ENCODE data around the gene CENPS. TPM values are rescaled to one million over a fixed set of nuclear protein-coding genes. Genes with fewer than 3 reads are reported as not detected.

CENPS gene
- total RNA-seq, result 10 to 100 TPM; 13.2 to 26.6 TPM

GRCh38 chr1:10430216-10431069, at the start of gene CENPS:
CENPS (plus strand) TSS chr1:10430433; CDS start chr1:10430518, 85 bp downstream.
- H3K4me3 ChIP-seq, result peak within 1 kb of the TSS; percentile 72
- intact Hi-C loops (cut with DNase I), result loop anchor here (2.0 to 5.0 kb wide), 2 partner anchors 47 to 64 kb away; no protein-coding TSS in a partner anchor
- TF ChIP-seq CTCF (IDR thresholded peaks at IDR 0.05), result peak; percentile 95
- no peaks in the 10 kb centered on the region for H3K36me3 ChIP-seq
- peak within 1 kb of the TSS; percentile 85 for H3K9ac ChIP-seq (ENCODE audit: low read depth in 2 of 2, low read length in 2 of 2)
- DNase-seq, result peak; percentile 92
- no peaks in the 10 kb centered on the region for H3K27me3 ChIP-seq
- H3K9me3 ChIP-seq, result no peaks in the 10 kb centered on the region
- H3K4me1 ChIP-seq, result peaks cover 4% of the 10 kb centered on the region
- H3K27ac ChIP-seq, result peak within 1 kb of the TSS; percentile 21

- H3K27me3 ChIP-seq, result no peaks in the 10 kb centered on the region
- no peaks in the 10 kb centered on the region for H3K4me1 ChIP-seq
- H3K4me3 ChIP-seq, result no peak overlapping the region
- no peak overlapping the region for H3K9ac ChIP-seq (ENCODE audit: low read depth in 2 of 2, low read length in 2 of 2)
- H3K36me3 ChIP-seq, result no peaks in the 10 kb centered on the region
- no peak for DNase-seq
- H3K27ac ChIP-seq, result no peak overlapping the region
- no peaks in the 10 kb centered on the region for H3K9me3 ChIP-seq
- TF ChIP-seq CTCF (IDR thresholded peaks at IDR 0.05), result no peak
- intact Hi-C loops (cut with DNase I), result no loop called here
Observed at GRCh38 chr1:10380594-10381275, 49.5 kb upstream of the CENPS start.

- Histone ChIP-seq H3K9me3 (no peaks in the 10 kb centered on the region), H3K27me3 (no peaks in the 10 kb centered on the region), H3K4me1 (peaks cover 4% of the 10 kb centered on the region), H3K4me3 (no peak overlapping the region), H3K9ac (ENCODE audit: low read depth in 2 of 2, low read length in 2 of 2) (no peak overlapping the region), H3K27ac (no peak overlapping the region), H3K36me3 (no peaks in the 10 kb centered on the region)
- no peak for DNase-seq
- intact Hi-C loops (cut with DNase I), result no loop called here
- TF ChIP-seq CTCF (IDR thresholded peaks at IDR 0.05), result no peak
Observed at GRCh38 chr1:10383630-10384029, 46.6 kb upstream of the CENPS start.

GRCh38 chr1:10384219-10384618, 46.0 kb upstream of the CENPS start:
- intact Hi-C loops (cut with DNase I), result no loop called here
- Histone ChIP-seq H3K4me1 (peaks cover 4% of the 10 kb centered on the region), H3K9ac (ENCODE audit: low read depth in 2 of 2, low read length in 2 of 2) (no peak overlapping the region), H3K4me3 (no peak overlapping the region), H3K9me3 (no peaks in the 10 kb centered on the region), H3K27me3 (no peaks in the 10 kb centered on the region), H3K27ac (no peak overlapping the region), H3K36me3 (no peaks in the 10 kb centered on the region)
- no peak for TF ChIP-seq CTCF (IDR thresholded peaks at IDR 0.05)
- DNase-seq, result no peak

- Histone ChIP-seq H3K9ac (ENCODE audit: low read depth in 2 of 2, low read length in 2 of 2) (peak overlapping the region in 1 of 2 donors; percentile 32), H3K9me3 (no peaks in the 10 kb centered on the region), H3K27ac (peak overlapping the region; percentile 45), H3K4me1 (peaks cover 4% of the 10 kb centered on the region), H3K36me3 (no peaks in the 10 kb centered on the region), H3K4me3 (no peak overlapping the region), H3K27me3 (no peaks in the 10 kb centered on the region)
- no peak for DNase-seq
- TF ChIP-seq CTCF (IDR thresholded peaks at IDR 0.05), result no peak
- intact Hi-C loops (cut with DNase I), result no loop called here
Observed at GRCh38 chr1:10386761-10387676, 43.2 kb upstream of the CENPS start.
